ENCODE measurements around the gene SUMF1.

- no peak for TF ChIP-seq CTCF (optimal IDR thresholded peaks at IDR 0.05 in 1 of 3, IDR thresholded peaks at IDR 0.05 in 1 of 3, conservative IDR thresholded peaks at IDR 0.05 in 1 of 3; ENCODE audit: extremely low read depth in 1 of 3, insufficient read depth in 2 of 3, low read length in 3 of 3)
- TF ChIP-seq EZH2 (IDR thresholded peaks at IDR 0.05; ENCODE audit: low read length) = no peak
Observed at GRCh38 chr3:4512895-4513616, 46.0 kb upstream of the SUMF1 start.

All from keratinocyte (primary cell).